Heart left ventricle (tissue), 16 donors: ENCODE measurements around the gene TMTC3. TPM values are rescaled to one million over a fixed set of nuclear protein-coding genes. Genes with fewer than 3 reads are reported as not detected.

Experiments used
- ATAC-seq, 4 donors: fragments of 200-7000 bp; cut with Tn5 transposase; one replicate each; pipeline ENCODE4 v1.9.1; 2020 to 2022; ENCODE audit warnings: moderate library complexity in 4 of 4, mild to moderate bottlenecking in 3 of 4, moderate number of reproducible peaks in 1 of 4
- DNase-seq, 5 donors: peaks; one replicate each; pipeline ENCODE4 v3.0.0-alpha.2; 2020
- H3K27ac ChIP-seq, 12 donors: fragments of 200-600 bp; sonication (generic) in 4 of 12; one replicate each; pipeline versions ENCODE4 v1.5.0 to v1.8.0; 2016 to 2022; ENCODE audit warnings: mild to moderate bottlenecking in 2 of 12
- H3K27me3 ChIP-seq, 9 donors: fragments of 200-600 bp; sonication (generic) in 2 of 9; one replicate each; pipeline versions ENCODE4 v1.5.1 to v1.8.0; 2016 to 2022; ENCODE audit warnings: mild to moderate bottlenecking in 3 of 9
- H3K36me3 ChIP-seq, 9 donors: fragments of 200-600 bp; sonication (generic) in 2 of 9; one replicate each; pipeline versions ENCODE4 v1.5.0 to v1.8.0; 2018 to 2022; ENCODE audit warnings: mild to moderate bottlenecking in 2 of 9
- H3K4me1 ChIP-seq, 12 donors: fragments of 200-600 bp; sonication (generic) in 4 of 12; one replicate each; pipeline versions ENCODE4 v1.5.0 to v1.8.0; 2016 to 2022; ENCODE audit warnings: mild to moderate bottlenecking in 3 of 12
- H3K4me3 ChIP-seq, 12 donors: fragments of 200-600 bp; sonication (generic) in 4 of 12; one replicate each; pipeline versions ENCODE4 v1.5.0 to v1.8.0; 2017 to 2022; ENCODE audit warnings: mild to moderate bottlenecking in 9 of 12, moderate library complexity in 4 of 12
- H3K9me3 ChIP-seq, 12 donors: fragments of 200-600 bp; sonication (generic) in 4 of 12; one replicate each; pipeline versions ENCODE4 v1.5.0 to v1.8.0; 2016 to 2022; ENCODE audit warnings: mild to moderate bottlenecking in 1 of 12
- POLR2A ChIP-seq, 2 donors: fragments of 450-650 bp; IDR thresholded peaks; one replicate each; pipeline ENCODE4 v1.6.1; 2017; ENCODE audit warnings: antibody characterized with exemption in 2 of 2, mild to moderate bottlenecking in 2 of 2, moderate library complexity in 2 of 2
- WGBS, 4 donors: extraction: QIAGEN DNeasy Blood & Tissue Kit in 2 of 4; methylation state at CpG; one replicate each; pipeline versions ENCODE4 v1.1.5 to v1.1.7; 2013 to 2018; 5-methylcytosine and 5-hydroxymethylcytosine counted together
- intact Hi-C, 10 donors: fragments of 100-400 bp; cut with DNase I; formaldehyde crosslinking; loops; one replicate each; pipeline versions ENCODE4 v1.11.1 to v1.14.2; 2022
- polyA plus RNA-seq, 2 donors: library from polyadenylated mRNA; stranded (reverse); fragments of 200-250 nt; gene quantifications; one replicate each; pipeline ENCODE4 v1.2.3, GENCODE V29; 2013
- total RNA-seq, 9 donors: library from RNA; depleted of rRNA in 2 of 9; stranded (reverse); fragments of >200 nt in 2 of 9; fragmentation: NEBNext Ultra II Directional in 3 of 9; extraction: Animal tissue kit (Norgen Biotek cat#: 25700) in 3 of 9; gene quantifications; one replicate each; pipeline versions ENCODE4 v1.1.0 to v1.2.4, GENCODE V29; 2016 to 2023
- TF ChIP-seq, protein P1 (sequence below), 12 donors: fragments of 200-600 bp; sonication (generic) in 4 of 12; IDR thresholded peaks; one replicate each; pipeline versions ENCODE4 v1.5.0 to v1.8.0; 2018 to 2022; ENCODE audit warnings: antibody characterized with exemption in 12 of 12, mild to moderate bottlenecking in 5 of 12
- donor health status: ischemic (EF 13 %, LVEDD 7.1; RV severe dilation, severe dysfunction).
- donor health status: healthy with polysubstance abuse.
- donor health status: DM: no; HTN: yes; CAD: no.
- donor health status: DM: no; HTN: no; CAD: no.
- donor health status: ischemic (EF 25% LVEDD 6.9; RV normal size, moderate dysfunction).
- donor health status: ischemic (EF 25% LVEDD 5.7; RV mildly dilated, moderate dysfunction).
- donor health status: healthy.
- donor health status: DM: yes; HTN: yes; CAD: no.
- donor health status: ischemic (EF 35%, LVEDD 5.7; RV mildly dilated, moderate dysfunction).
- donor health status: nonischemic (EF 11% LVEDD 7.7; RV severe dilation, severe dysfunction).
- donor health status: DM: yes; HTN: yes; CAD: no.
- donor health status: PGD.
- donor health status: ischemic (EF 29% LVEDD 5.4; RV normal size, mild dysfunction).
- donor health status: nonischemic (EF 23%, LVEDD 6.1; RV moderate dilation, normal function).

Gene TMTC3
- total and polyA plus RNA-seq, 11 donors: 1.2 to 13.8 (median 8.3) TPM

DNA sequence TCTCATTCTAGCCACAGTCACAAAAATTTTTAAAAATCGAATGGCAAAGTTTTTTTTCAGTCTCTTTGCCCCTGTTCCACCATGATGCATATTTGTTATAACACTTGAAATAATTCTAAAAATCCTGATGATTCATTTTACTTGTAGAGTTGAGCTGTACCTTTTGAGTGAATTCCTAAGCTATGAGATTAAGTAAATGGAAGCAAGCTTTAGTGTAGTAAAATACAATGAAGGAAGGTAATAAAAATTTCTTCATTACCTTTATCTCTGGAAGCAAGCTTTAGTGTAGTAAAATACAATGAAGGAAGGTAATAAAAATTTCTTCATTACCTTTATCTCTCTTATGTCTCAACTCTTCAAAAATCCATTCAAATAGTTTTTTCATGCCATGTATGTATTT is 46.1 kb downstream of the TMTC3 start:
- Histone ChIP-seq H3K4me3 (no peak overlapping the region), H3K36me3 (peaks cover 0 to 58% (median 31%) of the 10 kb centered on the region in 9 donors), H3K27ac (no peak overlapping the region), H3K27me3 (no peaks in the 10 kb centered on the region), H3K4me1 (no peaks in the 10 kb centered on the region), H3K9me3 (peaks cover 0 to 12% (median 0%) of the 10 kb centered on the region in 12 donors)
- WGBS, 4 donors: 88 to 95% (median 90%) methylated on average over 1 of the region's 1 CpG
- no peak for DNase-seq
- ATAC-seq: no peak
- TF ChIP-seq, protein P1, sequence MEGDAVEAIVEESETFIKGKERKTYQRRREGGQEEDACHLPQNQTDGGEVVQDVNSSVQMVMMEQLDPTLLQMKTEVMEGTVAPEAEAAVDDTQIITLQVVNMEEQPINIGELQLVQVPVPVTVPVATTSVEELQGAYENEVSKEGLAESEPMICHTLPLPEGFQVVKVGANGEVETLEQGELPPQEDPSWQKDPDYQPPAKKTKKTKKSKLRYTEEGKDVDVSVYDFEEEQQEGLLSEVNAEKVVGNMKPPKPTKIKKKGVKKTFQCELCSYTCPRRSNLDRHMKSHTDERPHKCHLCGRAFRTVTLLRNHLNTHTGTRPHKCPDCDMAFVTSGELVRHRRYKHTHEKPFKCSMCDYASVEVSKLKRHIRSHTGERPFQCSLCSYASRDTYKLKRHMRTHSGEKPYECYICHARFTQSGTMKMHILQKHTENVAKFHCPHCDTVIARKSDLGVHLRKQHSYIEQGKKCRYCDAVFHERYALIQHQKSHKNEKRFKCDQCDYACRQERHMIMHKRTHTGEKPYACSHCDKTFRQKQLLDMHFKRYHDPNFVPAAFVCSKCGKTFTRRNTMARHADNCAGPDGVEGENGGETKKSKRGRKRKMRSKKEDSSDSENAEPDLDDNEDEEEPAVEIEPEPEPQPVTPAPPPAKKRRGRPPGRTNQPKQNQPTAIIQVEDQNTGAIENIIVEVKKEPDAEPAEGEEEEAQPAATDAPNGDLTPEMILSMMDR (IDR thresholded peaks at IDR 0.05): no peak
- no peak for TF ChIP-seq POLR2A (IDR thresholded peaks at IDR 0.05)
- intact Hi-C loops: no loop called here

DNA sequence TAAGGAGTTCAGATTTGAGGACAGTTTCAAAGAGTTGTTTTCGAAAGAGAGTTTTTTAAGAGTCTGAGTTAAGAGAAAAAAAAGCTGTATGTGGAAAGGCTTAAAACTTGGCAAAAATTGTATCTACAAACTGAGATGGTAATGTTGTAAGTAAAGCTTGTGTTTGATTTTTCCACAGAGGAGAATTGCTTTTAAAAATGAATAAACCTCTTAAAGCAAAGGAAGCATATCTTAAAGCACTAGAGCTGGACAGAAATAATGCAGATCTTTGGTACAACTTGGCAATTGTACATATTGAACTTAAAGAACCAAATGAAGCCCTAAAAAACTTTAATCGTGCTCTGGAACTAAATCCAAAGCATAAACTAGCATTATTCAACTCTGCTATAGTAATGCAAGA is 50.3 kb downstream of the TMTC3 start:
- no peaks in the 10 kb centered on the region for H3K9me3 ChIP-seq
- no peaks in the 10 kb centered on the region for H3K27me3 ChIP-seq
- no peaks in the 10 kb centered on the region for H3K4me1 ChIP-seq
- intact Hi-C loops: no loop called here
- no peak overlapping the region for H3K27ac ChIP-seq
- WGBS, 4 donors: 81 to 91% (median 85%) methylated on average over 2 of the region's 2 CpGs
- H3K4me3 ChIP-seq: no peak overlapping the region
- H3K36me3 ChIP-seq: peaks cover 0 to 73% (median 31%) of the 10 kb centered on the region in 9 donors
- TF ChIP-seq POLR2A (IDR thresholded peaks at IDR 0.05): no peak
- TF ChIP-seq, protein P1 (IDR thresholded peaks at IDR 0.05): no peak
- DNase-seq (no peak), ATAC-seq (no peak)

DNA sequence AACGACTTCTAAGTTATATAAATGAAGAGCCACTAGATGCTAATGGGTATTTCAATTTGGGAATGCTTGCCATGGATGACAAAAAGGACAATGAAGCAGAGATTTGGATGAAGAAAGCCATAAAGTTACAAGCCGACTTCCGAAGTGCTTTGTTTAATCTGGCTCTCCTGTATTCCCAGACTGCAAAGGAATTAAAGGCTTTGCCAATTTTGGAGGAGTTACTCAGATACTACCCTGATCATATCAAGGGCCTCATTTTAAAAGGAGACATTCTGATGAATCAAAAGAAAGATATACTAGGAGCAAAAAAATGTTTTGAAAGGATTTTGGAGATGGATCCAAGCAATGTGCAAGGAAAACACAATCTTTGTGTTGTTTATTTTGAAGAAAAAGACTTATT is 52.8 kb downstream of the TMTC3 start:
- DNase-seq: no peak
- no peak overlapping the region for H3K4me3 ChIP-seq
- H3K36me3 ChIP-seq: peaks cover 0 to 58% (median 31%) of the 10 kb centered on the region in 9 donors
- no peaks in the 10 kb centered on the region for H3K9me3 ChIP-seq
- no peaks in the 10 kb centered on the region for H3K4me1 ChIP-seq
- WGBS, 4 donors: 69 to 85% (median 77%) methylated on average over 3 of the region's 3 CpGs
- no peak overlapping the region for H3K27ac ChIP-seq
- TF ChIP-seq POLR2A (IDR thresholded peaks at IDR 0.05): no peak
- TF ChIP-seq, protein P1 (IDR thresholded peaks at IDR 0.05): no peak
- intact Hi-C loops: no loop called here
- H3K27me3 ChIP-seq: no peaks in the 10 kb centered on the region
- no peak for ATAC-seq

DNA sequence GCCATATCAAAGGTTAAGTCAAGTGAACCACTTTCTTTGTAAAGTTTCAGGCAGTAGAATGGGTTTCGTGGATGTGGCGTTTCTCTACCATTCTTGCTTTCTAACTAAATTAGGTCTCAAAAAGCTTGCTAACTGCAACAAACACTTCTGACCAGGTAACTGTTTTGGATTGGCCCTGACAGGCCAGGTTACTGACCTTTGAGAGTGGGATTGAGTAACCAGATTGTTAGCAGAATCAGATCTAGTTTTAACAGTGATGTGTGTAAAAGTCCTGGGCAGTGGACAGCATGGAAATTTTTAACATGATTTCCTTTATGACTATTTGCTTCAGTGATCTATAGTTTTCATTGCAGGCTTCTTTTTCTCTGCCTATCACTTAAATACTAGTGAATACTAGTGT is 57.9 kb downstream of the TMTC3 start:
- intact Hi-C loops: no loop called here
- H3K27me3 ChIP-seq: no peaks in the 10 kb centered on the region
- H3K4me1 ChIP-seq: no peaks in the 10 kb centered on the region
- ATAC-seq (no peak), DNase-seq (no peak)
- no peak overlapping the region for H3K4me3 ChIP-seq
- H3K9me3 ChIP-seq: peaks cover 0 to 4% (median 0%) of the 10 kb centered on the region in 12 donors
- H3K27ac ChIP-seq: no peak overlapping the region
- H3K36me3 ChIP-seq: peaks cover 0 to 18% (median 10%) of the 10 kb centered on the region in 9 donors
- no peak for TF ChIP-seq POLR2A (IDR thresholded peaks at IDR 0.05)
- TF ChIP-seq, protein P1 (IDR thresholded peaks at IDR 0.05): no peak
- WGBS, 4 donors: 96 to 99% (median 98%) methylated on average over 2 of the region's 2 CpGs
